ENCODE data around the gene C5orf46.
A peak's percentile ranks its signal among the peaks of the same experiment; 100 is the strongest.
"Not testable (repeated sequence)": the region's sequence is repeated elsewhere in the genome, so short reads cannot be mapped to it uniquely, and the experiment has no call there.

Gene C5orf46

GRCh38 chr5:147906326-147907095 lies at the start of gene C5orf46:
C5orf46 (minus strand) TSS chr5:147906538; CDS start chr5:147906501, 37 bp downstream.
- no peak for DNase-seq (ENCODE audit: low read depth)

DNA sequence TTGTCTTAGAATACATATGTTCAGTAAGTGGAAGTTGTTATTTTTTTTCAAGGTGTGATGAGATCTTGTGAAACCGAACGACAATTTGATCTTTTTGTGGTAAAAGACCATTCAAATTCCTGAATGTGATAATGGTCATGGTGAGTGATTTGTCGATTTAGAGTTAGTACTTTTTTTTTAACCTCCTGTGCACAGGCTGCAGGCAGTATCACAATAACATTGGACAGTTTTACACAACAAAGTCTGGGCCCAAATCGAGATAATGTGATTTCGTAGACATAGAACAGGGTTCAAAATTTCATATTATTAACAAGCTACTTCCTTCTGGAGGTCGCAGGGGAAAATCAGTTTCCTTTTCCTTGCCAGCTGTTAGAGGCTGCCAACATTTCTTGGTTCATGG lies 48.6 kb upstream of the C5orf46 start:
- no peak for DNase-seq (ENCODE audit: low read depth)

DNA sequence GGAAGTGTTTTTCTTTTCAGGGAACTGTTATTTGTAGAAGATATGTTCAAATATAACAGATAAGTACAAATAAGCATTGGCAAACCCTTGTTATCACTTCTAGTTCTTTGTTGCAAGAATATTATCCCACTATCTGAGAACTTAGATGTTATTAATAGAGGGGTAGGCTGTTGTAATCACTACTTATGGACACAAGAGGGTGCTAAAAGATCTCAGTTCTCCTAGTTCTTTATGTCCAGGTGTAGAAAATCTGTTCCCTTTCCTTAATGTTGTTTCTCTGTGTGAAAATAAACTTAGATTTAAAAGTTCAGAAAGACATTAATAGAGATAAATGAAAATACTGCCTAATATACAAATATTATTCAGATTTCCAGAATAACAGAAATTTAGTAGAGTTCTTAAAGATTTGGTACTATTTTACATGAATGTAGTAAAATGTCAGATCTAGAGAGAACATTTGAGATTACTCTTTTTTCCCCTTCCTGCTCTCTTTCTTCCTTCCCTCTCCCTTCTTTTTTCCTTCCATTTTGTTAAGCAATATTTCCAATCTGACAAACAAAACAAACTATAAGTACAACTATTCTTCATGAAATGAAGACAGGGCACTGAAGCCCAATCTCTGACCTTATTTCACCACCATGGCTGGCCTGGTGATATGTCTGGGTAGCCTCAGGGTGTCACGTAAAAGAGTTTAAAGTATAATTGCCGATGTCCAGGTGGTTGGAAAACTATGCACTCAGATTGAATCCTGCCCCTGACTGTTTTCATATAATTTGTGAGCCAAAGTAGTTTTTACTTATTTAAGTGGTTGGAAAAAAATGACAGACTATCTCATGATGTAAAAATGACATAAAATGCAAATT lies 43.6 kb upstream of the C5orf46 start:
- DNase-seq (ENCODE audit: low read depth) = no peak

- DNase-seq (ENCODE audit: low read depth) = not testable (repeated sequence)
Observed at GRCh38 chr5:147946658-147947274, 40.4 kb upstream of the C5orf46 start.

- no peak for DNase-seq (ENCODE audit: low read depth)
Observed at GRCh38 chr5:147939431-147940114, 33.2 kb upstream of the C5orf46 start.

DNA sequence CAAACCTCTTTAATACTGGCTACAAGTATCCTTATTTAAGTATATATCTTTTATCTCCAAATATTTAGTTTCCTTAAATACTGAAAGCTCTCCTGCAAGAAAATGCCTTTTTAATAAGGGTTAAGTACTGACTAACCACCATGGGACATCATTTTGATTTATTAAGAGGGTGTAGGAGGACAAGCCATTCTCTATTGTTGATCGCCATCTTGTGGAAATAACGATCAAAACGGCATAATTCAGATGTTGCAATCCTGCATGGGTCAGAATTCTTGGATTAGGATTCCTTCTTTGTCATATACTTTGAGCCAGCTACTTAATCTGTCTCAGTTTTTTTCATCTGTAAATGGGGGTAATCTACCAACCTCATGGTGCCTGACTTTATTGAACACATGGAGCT lies 28.7 kb upstream of the C5orf46 start:
- peak; percentile 63 for DNase-seq (ENCODE audit: low read depth)

GRCh38 chr5:147930769-147931168 lies 24.4 kb upstream of the C5orf46 start:
- no peak for DNase-seq (ENCODE audit: low read depth)

DNA sequence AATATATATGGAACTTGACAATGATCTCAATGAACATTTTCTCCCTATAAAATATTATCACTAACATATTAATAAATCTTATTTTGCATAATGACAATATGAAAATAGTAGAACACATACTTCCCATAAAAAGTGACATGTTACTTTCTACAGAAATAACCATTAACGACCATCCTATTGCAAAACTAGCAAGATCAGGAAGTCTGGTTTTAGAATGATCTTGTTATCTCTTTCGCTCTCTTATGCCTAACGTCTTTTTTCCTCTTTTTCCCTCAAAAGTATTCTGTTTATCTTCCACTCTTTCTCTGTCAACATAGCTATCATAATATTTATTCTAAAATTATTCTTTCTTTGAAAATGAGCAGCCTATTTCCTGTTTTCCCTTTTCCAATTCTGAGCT lies 21.6 kb upstream of the C5orf46 start:
- DNase-seq (ENCODE audit: low read depth) = no peak

DNA sequence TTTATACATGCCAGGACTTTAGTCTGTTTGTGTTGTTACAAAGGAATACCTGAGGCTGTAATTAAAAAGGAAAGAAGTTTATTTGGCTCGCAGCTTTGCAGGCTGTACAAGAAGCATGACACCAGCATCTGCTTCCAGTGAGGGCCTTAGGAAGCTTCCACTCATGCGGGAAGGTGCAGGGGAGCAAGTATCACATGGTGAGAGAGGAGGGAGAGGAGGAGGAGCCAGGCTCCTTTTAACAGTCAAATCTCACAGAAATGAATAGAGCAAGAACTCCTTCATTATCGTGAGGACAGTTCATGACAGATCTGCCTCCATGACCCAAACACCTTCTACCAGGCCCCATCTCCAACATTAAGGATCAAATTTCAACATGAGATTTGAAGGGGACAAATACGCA lies 18.7 kb upstream of the C5orf46 start:
- no peak for DNase-seq (ENCODE audit: low read depth)

- DNase-seq (ENCODE audit: low read depth) = no peak
Observed at GRCh38 chr5:147921136-147921535, 14.8 kb upstream of the C5orf46 start.

DNA sequence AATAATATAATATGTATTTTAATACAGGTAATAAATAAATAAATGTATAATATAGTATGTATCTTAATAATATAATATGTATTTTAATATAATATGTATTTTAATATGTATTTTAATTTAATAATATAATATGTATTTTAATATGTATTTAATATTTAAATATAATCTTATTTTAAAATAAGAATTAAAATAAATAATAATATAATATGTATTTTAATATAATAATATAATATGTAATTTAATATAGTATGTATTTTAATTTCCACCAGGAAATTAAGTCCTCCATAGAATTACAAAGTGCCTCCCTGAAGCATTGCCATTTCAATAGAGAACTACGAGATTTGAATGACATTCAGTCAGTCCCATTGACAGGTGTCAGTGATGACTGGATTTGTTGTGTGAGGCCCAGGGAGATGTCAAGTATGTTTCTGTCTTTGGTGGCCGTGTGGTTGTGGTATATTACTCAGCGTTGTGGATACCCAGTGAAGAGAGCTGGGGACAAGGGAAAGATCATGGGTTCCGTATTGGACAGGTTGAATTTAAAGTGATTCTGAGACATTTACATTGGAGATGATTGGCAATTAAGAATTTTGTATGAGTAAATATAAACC lies 14.2 kb upstream of the C5orf46 start:
- DNase-seq (ENCODE audit: low read depth) = no peak

GRCh38 chr5:147918899-147919298 lies 12.6 kb upstream of the C5orf46 start:
- DNase-seq (ENCODE audit: low read depth) = no peak

- DNase-seq (ENCODE audit: low read depth) = no peak
Observed at GRCh38 chr5:147918101-147918685, 11.9 kb upstream of the C5orf46 start.

DNA sequence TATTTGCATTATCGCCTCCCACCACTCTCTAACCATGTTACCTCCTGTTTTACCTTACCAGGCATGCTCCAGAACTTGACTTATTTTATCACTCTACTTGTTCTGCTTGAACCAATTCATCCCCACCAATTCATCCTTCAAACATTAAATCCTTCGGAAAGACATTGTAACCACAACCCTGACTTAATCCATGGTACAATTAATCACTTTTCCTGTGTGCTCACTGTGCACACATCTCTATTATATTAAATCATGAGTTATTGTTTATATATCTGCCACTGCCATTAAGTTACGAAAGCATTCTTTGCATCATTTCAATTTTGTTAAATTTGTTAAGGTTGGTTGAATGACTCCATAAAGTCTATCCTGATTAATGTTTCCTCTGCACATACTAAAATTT lies 7.4 kb upstream of the C5orf46 start:
- DNase-seq (ENCODE audit: low read depth) = no peak

DNA sequence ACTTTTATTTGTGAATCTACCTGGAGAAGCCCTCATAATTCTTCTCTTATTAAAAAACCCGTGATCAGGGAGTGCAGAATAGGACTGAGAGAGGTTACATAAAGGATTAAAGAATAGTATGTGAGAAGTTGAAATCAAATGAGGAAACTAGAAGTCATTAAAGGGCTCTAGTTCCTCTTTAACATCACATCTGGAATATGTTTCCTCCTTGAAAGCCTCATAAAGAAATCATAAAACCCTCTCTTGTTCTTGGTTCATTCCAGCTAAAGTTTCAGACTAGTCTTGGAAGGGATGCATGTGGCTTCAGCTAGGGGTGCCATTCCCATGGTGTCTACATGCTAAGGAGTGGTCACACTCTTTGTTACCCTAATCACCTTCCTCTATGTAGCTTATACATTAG lies 5.7 kb upstream of the C5orf46 start:
- DNase-seq (ENCODE audit: low read depth) = no peak

DNA sequence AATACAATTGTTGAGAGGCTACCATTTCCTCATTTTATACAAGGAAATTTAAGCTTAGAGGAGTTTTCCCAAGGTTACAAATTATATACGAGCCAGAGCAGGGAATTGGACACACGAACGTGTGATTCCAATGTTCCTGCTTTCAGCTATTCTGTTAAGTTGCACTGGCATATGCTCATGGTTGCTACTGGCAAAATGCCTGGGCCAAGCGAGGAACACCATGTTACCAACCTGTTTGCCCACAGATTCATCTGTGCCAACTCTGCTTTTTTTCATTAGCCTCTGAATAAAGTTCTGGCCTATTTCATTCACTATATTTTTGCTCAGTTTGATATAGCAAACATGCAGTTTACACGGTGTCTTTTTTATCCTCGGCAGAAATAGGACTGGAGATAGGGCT lies 5.1 kb upstream of the C5orf46 start:
- DNase-seq (ENCODE audit: low read depth) = no peak

GRCh38 chr5:147904110-147904509 lies 2.2 kb downstream of the C5orf46 start:
- no peak for DNase-seq (ENCODE audit: low read depth)

- DNase-seq (ENCODE audit: low read depth) = no peak
Observed at GRCh38 chr5:147902609-147903115, 3.7 kb downstream of the C5orf46 start.

GRCh38 chr5:147901599-147902039 lies 4.7 kb downstream of the C5orf46 start:
- no peak for DNase-seq (ENCODE audit: low read depth)

DNA sequence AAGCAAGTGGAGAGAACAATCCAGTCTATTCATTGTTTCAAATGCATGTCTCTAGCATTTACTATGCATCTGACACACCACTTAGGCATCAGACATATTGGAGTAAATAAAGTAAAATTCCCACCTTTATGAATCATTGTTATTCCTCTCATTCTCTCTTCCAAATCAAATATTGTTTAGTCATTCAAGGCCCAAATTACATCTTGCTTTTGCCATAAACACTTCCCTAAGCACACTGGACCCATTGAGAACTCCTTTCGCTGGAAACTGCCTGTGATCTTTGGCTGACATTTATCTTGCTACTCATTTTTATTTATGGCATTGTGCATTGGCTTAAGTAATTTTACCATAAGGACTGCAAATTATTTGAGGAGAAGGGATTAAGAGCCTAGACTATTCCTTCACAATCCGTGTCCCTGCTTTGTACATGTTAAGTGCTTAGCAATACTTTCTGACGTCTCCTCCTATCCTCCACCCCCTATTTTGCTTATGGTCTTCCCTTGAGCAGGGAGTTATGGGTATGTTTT lies 7.4 kb downstream of the C5orf46 start:
- DNase-seq (ENCODE audit: low read depth) = no peak

- DNase-seq (ENCODE audit: low read depth) = no peak
Observed at GRCh38 chr5:147895864-147896263, 10.5 kb downstream of the C5orf46 start.
